Small intestine (tissue), 7 donors: ENCODE measurements around the gene MAGEB17. TPM values are rescaled to one million over a fixed set of nuclear protein-coding genes. Genes with fewer than 3 reads are reported as not detected.
A peak's percentile ranks its signal among the peaks of the same experiment; 100 is the strongest.

Experiments used
- DNase-seq, 2 donors: peaks; one replicate each; pipeline versions ENCODE4 v3.0.0 to v3.0.0-alpha.2; 2013
- FAIRE-seq: peaks from 2 replicates; lab custom pipeline; 2012; peaks lifted over from hg19 to GRCh38; lab: Jason Lieb, UNC
- H3K27ac ChIP-seq, 3 donors: one replicate each; pipeline ENCODE4 v1.5.1; 2013; ENCODE audit warnings: low read length in 2 of 3, mild to moderate bottlenecking in 2 of 3, control low read depth in 1 of 3, inconsistent platforms in 1 of 3, low read depth in 1 of 3, moderate library complexity in 1 of 3
- H3K27me3 ChIP-seq, 3 donors: one replicate each; pipeline ENCODE4 v1.6.1; 2013; ENCODE audit warnings: low read length in 3 of 3, inconsistent platforms in 1 of 3; ENCODE audit not compliant: control insufficient read depth in 3 of 3, insufficient read depth in 3 of 3
- H3K36me3 ChIP-seq, 3 donors: one replicate each; pipeline ENCODE4 v1.6.1; 2013; ENCODE audit warnings: low read length in 3 of 3, inconsistent platforms in 1 of 3, low read depth in 1 of 3, mild to moderate bottlenecking in 1 of 3, moderate library complexity in 1 of 3; ENCODE audit not compliant: control insufficient read depth in 3 of 3, insufficient read depth in 2 of 3
- H3K4me1 ChIP-seq, 3 donors: one replicate each; pipeline ENCODE4 v1.6.1; 2013; ENCODE audit warnings: low read length in 2 of 3, inconsistent platforms in 1 of 3, low read depth in 1 of 3, mild to moderate bottlenecking in 1 of 3, moderate library complexity in 1 of 3; ENCODE audit not compliant: control insufficient read depth in 3 of 3, insufficient read depth in 2 of 3
- H3K4me3 ChIP-seq, 3 donors: one replicate each; pipeline ENCODE4 v1.5.1; 2013; ENCODE audit warnings: low read length in 3 of 3, control low read depth in 1 of 3, inconsistent platforms in 1 of 3, low read depth in 1 of 3, mild to moderate bottlenecking in 1 of 3, moderate library complexity in 1 of 3
- H3K9me3 ChIP-seq, 2 donors: one replicate each; pipeline ENCODE4 v1.6.1; 2013; ENCODE audit warnings: low read depth in 1 of 2, low read length in 1 of 2; ENCODE audit not compliant: control insufficient read depth in 2 of 2, insufficient read depth in 1 of 2
- WGBS, 3 donors: extraction: QIAGEN DNeasy Blood & Tissue Kit; methylation state at CpG; one replicate each; pipeline ENCODE4 v1.1.7; 2013; 5-methylcytosine and 5-hydroxymethylcytosine counted together
- polyA plus RNA-seq, 4 donors: library from polyadenylated mRNA; stranded (reverse) in 3 of 4; unstranded in 1 of 4; fragments of 200-250 nt in 3 of 4; fragments of 120-200 nt in 1 of 4; gene quantifications; one replicate each; pipeline versions ENCODE4 v1.2.1 to v1.2.3, GENCODE V29; 2013
- donor health status: healthy with polysubstance abuse.
- donor health status: control.
- donor health status: control.
- donor health status: Bipolar disorder and iron deficiency.
- donor health status: healthy.

MAGEB17 gene
- polyA plus RNA-seq, 4 donors, result not detected

- no peak for FAIRE-seq
- no peaks in the 10 kb centered on the region for H3K27me3 ChIP-seq
Measured at GRCh38 chrX:16208601-16209000, 41.3 kb downstream of the MAGEB17 start.

GRCh38 chrX:16210061-16210460 lies 42.8 kb downstream of the MAGEB17 start:
- WGBS, 3 donors, result 83 to 94% (median 90%) methylated on average over 3 of the region's 3 CpGs
- DNase-seq (no peak), FAIRE-seq (no peak)
- no peak overlapping the region for H3K27ac ChIP-seq
- H3K4me3 ChIP-seq, result no peak overlapping the region
- no peaks in the 10 kb centered on the region for H3K27me3 ChIP-seq
- H3K4me1 ChIP-seq, result no peaks in the 10 kb centered on the region
- H3K36me3 ChIP-seq, result no peaks in the 10 kb centered on the region
- H3K9me3 ChIP-seq, result no peaks in the 10 kb centered on the region

More at GRCh38 chrX:16208601-16209000, 41.3 kb downstream of the MAGEB17 start:
- no peak for DNase-seq
- 72 to 78% (median 77%) methylated on average over 4 of the region's 4 CpGs for WGBS, 3 donors
- no peaks in the 10 kb centered on the region for H3K9me3 ChIP-seq
- no peaks in the 10 kb centered on the region for H3K36me3 ChIP-seq
- H3K4me1 ChIP-seq, result no peaks in the 10 kb centered on the region
- H3K4me3 ChIP-seq, result no peak overlapping the region
- no peak overlapping the region for H3K27ac ChIP-seq

DNA sequence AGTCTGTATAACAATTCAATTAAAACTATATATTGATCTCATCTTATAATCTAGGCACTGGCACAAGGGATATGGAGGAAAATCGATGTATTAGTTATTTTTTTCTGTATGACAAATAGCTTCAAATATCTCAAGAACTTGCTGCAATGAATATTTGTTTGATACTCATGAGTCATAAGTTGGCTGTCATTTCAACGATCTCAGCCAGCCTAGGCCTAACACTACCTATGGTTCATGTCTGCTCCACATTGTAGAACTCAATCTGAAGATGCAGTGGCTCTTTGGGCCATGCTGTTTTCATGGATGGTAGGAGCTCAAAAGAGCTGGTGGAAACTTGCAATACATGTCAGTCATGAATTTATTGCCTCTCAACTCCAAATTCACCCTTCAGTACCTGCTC lies 44.7 kb downstream of the MAGEB17 start:
- no peaks in the 10 kb centered on the region for H3K9me3 ChIP-seq
- no peak overlapping the region for H3K4me3 ChIP-seq
- no peaks in the 10 kb centered on the region for H3K27me3 ChIP-seq
- peak in 1 of 2 donors; percentile 6 for DNase-seq
- WGBS, 3 donors, result 33 to 65% (median 55%) methylated on average over 2 of the region's 2 CpGs
- no peak for FAIRE-seq
- H3K27ac ChIP-seq, result no peak overlapping the region
- no peaks in the 10 kb centered on the region for H3K4me1 ChIP-seq
- no peaks in the 10 kb centered on the region for H3K36me3 ChIP-seq

DNA sequence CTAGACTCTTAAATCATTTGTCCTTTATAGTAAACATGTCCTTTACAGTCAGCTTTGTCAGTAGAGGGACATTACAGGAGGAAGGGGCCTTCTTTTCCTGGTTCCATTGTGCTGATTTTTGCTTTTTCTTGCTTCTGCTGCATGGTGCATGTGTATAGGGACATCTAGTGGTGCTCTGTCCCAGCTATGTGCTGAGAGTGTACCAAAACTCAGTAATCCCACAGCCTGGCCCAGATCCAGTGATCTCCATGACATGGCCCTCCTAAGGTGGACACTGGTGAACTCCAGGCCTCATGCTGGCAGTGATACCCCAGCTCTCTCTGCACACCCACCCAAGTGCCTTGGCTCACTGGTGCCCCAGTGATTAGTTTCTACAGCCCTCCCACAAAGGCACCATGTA lies 45.2 kb downstream of the MAGEB17 start:
- H3K4me1 ChIP-seq, result no peaks in the 10 kb centered on the region
- DNase-seq (peak in 1 of 2 donors; percentile 7), FAIRE-seq (no peak)
- no peaks in the 10 kb centered on the region for H3K27me3 ChIP-seq
- no peaks in the 10 kb centered on the region for H3K36me3 ChIP-seq
- H3K4me3 ChIP-seq, result no peak overlapping the region
- H3K9me3 ChIP-seq, result no peaks in the 10 kb centered on the region
- no peak overlapping the region for H3K27ac ChIP-seq

- Histone ChIP-seq H3K4me1 (no peaks in the 10 kb centered on the region), H3K4me3 (no peak overlapping the region), H3K27ac (no peak overlapping the region), H3K27me3 (no peaks in the 10 kb centered on the region), H3K9me3 (no peaks in the 10 kb centered on the region), H3K36me3 (no peaks in the 10 kb centered on the region)
- WGBS, 3 donors, result 52 to 69% (median 66%) methylated on average over 2 of the region's 2 CpGs
- FAIRE-seq (no peak), DNase-seq (no peak)
Measured at GRCh38 chrX:16213961-16214360, 46.7 kb downstream of the MAGEB17 start.

DNA sequence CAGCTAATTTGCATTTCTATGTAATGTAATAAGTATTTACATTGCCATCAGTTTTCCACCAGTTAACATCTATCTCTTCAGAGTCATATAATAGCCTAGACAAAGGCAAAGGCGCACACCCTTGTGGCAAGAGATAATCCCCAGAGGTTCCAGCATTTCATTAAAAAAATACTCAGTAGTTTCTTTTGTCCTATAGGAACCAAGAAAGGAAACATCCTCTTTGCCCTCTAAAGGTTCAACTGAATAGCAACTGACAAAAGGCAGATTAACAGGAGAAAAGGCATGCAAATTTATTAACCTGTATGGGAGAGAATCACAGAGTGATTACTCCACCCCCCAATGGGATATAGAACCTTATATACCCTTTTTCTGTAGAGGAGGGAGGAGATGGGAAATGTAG lies 48.4 kb downstream of the MAGEB17 start:
- WGBS, 3 donors, result 71 to 92% (median 75%) methylated on average over 1 of the region's 1 CpG
- FAIRE-seq, result no peak
- Histone ChIP-seq H3K4me3 (no peak overlapping the region), H3K4me1 (no peaks in the 10 kb centered on the region), H3K27me3 (no peaks in the 10 kb centered on the region), H3K9me3 (no peaks in the 10 kb centered on the region), H3K36me3 (no peaks in the 10 kb centered on the region), H3K27ac (no peak overlapping the region)
- no peak for DNase-seq

Other genes starting within 250 kb of the MAGEB17 start
- gene GRPR, start 43.9 kb upstream of the MAGEB17 start, polyA plus RNA-seq, result under 1 TPM in 2 of 4 donors, not detected in 2; 0.06 to 0.15 TPM